IMR-90 (cell line): Measurements from ENCODE around the gene DERA. TPM values are rescaled to one million over a fixed set of nuclear protein-coding genes. Genes with fewer than 3 reads are reported as not detected.

Experiments used
- ATAC-seq: fragments of 200-7000 bp; cut with Tn5 transposase; 2 replicates; pipeline ENCODE4 v1.9.1; 2020; ENCODE audit warnings: low read depth, mild to moderate bottlenecking, moderate library complexity
- BruUV-seq: library from RNA; stranded (reverse); fragments of 400-500 nt; replicated peaks from 2 replicates; lab custom pipeline; 2021; lab: Mats Ljungman, UMichigan
- CTCF ChIA-PET: fragments of 300-600 bp; formaldehyde crosslinking; extraction: SDS; loops from one replicate; lab custom pipeline; 2021; ENCODE audit warnings: antibody characterized with exemption; lab: Yijun Ruan, JAX
- POLR2A ChIA-PET: fragments of 300-600 bp; sonication (Branson Sonifier 250); formaldehyde crosslinking; loops from one replicate; lab custom pipeline; 2022; ENCODE audit warnings: antibody characterized with exemption; ENCODE audit not compliant: unreplicated experiment; lab: Charles Lee
- DNase-seq: peaks from one replicate; pipeline ENCODE4 v3.0.0; 2013
- H2AFZ ChIP-seq: replicated peaks from 2 replicates; pipeline ENCODE3; 2013; ENCODE audit warnings: low read length, mild to moderate bottlenecking; ENCODE audit not compliant: poor library complexity
- H2AK5ac ChIP-seq: 2 replicates; pipeline ENCODE4 v1.6.1; 2013; ENCODE audit warnings: low read depth, low read length, inconsistent platforms
- H2AK9ac ChIP-seq: replicated peaks from 2 replicates; pipeline ENCODE3; 2013; ENCODE audit warnings: mild to moderate bottlenecking, low read depth, low read length, moderate library complexity; ENCODE audit not compliant: poor library complexity
- H2BK120ac ChIP-seq: 2 replicates; pipeline ENCODE4 v1.6.1; 2013; ENCODE audit warnings: low read depth, low read length, inconsistent platforms
- H2BK15ac ChIP-seq: 3 replicates; pipeline ENCODE4 v1.6.1; 2013; ENCODE audit warnings: low read depth, low read length, inconsistent platforms
- H2BK20ac ChIP-seq: 2 replicates; pipeline ENCODE4 v1.6.1; 2013; ENCODE audit warnings: low read depth, mild to moderate bottlenecking, inconsistent platforms, low read length, moderate library complexity
- H2BK5ac ChIP-seq: 2 replicates; pipeline ENCODE4 v1.6.1; 2013; ENCODE audit warnings: mild to moderate bottlenecking, low read depth, low read length, inconsistent platforms; ENCODE audit not compliant: poor library complexity, severe bottlenecking
- H3K14ac ChIP-seq: replicated peaks from 2 replicates; pipeline ENCODE4 v1.6.1; 2013; ENCODE audit warnings: low read depth, low read length, inconsistent platforms
- H3K18ac ChIP-seq: 2 replicates; pipeline ENCODE4 v1.6.1; 2013; ENCODE audit warnings: low read depth, low read length, control low read depth
- H3K23ac ChIP-seq: 2 replicates; pipeline ENCODE4 v1.6.1; 2013; ENCODE audit warnings: low read depth, low read length, inconsistent platforms
- H3K27ac ChIP-seq: 2 replicates; pipeline ENCODE4 v1.5.1; 2013; ENCODE audit warnings: mild to moderate bottlenecking, control low read depth, low read length; ENCODE audit not compliant: insufficient read depth
- H3K27me3 ChIP-seq: 2 replicates; pipeline ENCODE4 v1.6.1; 2013; ENCODE audit warnings: low read length; ENCODE audit not compliant: control insufficient read depth, insufficient read depth
- H3K36me3 ChIP-seq: 2 replicates; pipeline ENCODE4 v1.6.1; 2013; ENCODE audit warnings: low read length, mixed read lengths; ENCODE audit not compliant: control insufficient read depth, insufficient read depth
- H3K4ac ChIP-seq: 2 replicates; pipeline ENCODE4 v1.6.1; 2013; ENCODE audit warnings: low read depth, low read length, inconsistent platforms
- H3K4me1 ChIP-seq: 2 replicates; pipeline ENCODE4 v1.6.1; 2013; ENCODE audit warnings: low read length, mixed read lengths; ENCODE audit not compliant: control insufficient read depth, insufficient read depth
- H3K4me2 ChIP-seq: 2 replicates; pipeline ENCODE4 v1.6.1; 2013; ENCODE audit warnings: low read depth, mild to moderate bottlenecking, control low read depth, low read length, moderate library complexity
- H3K4me3 ChIP-seq: 2 replicates; pipeline ENCODE4 v1.5.1; 2013; ENCODE audit warnings: low read depth, mild to moderate bottlenecking, control low read depth, low read length, moderate library complexity; ENCODE audit not compliant: insufficient read depth
- H3K56ac ChIP-seq: 2 replicates; pipeline ENCODE4 v1.6.1; 2013; ENCODE audit warnings: low read length, inconsistent platforms; ENCODE audit not compliant: insufficient read depth; ENCODE audit errors: extremely low read depth
- H3K79me1 ChIP-seq, 2 experiments: 2 replicates each; pipeline ENCODE4 v1.6.1; 2013; ENCODE audit warnings: low read length in 2 of 2, inconsistent platforms in 1 of 2, low read depth in 1 of 2
- H3K9ac ChIP-seq: 2 replicates; pipeline ENCODE4 v1.6.1; 2013; ENCODE audit warnings: low read depth, low read length, control low read depth
- H3K9me1 ChIP-seq: 2 replicates; pipeline ENCODE4 v1.6.1; 2013; ENCODE audit warnings: low read length, inconsistent platforms; ENCODE audit not compliant: insufficient read depth
- H3K9me3 ChIP-seq: 2 replicates; pipeline ENCODE4 v1.6.1; 2013; ENCODE audit warnings: low read length; ENCODE audit not compliant: control insufficient read depth, insufficient read depth
- H4K20me1 ChIP-seq: 2 replicates; pipeline ENCODE4 v1.6.1; 2013; ENCODE audit warnings: low read length, inconsistent platforms; ENCODE audit not compliant: insufficient read depth
- H4K5ac ChIP-seq: 2 replicates; pipeline ENCODE4 v1.6.1; 2013; ENCODE audit warnings: mild to moderate bottlenecking, low read depth, low read length, control low read depth
- H4K8ac ChIP-seq, 2 experiments: 2 replicates each; pipeline ENCODE4 v1.6.1; 2013; ENCODE audit warnings: low read depth in 2 of 2, low read length in 2 of 2, control low read depth in 1 of 2, inconsistent platforms in 1 of 2
- H4K91ac ChIP-seq: 2 replicates; pipeline ENCODE4 v1.6.1; 2013; ENCODE audit warnings: low read depth, low read length, inconsistent platforms; ENCODE audit not compliant: insufficient read depth
- CEBPB ChIP-seq: IDR thresholded peaks from 2 replicates; pipeline ENCODE4 v1.6.1; 2012; ENCODE audit warnings: low read depth, low read length, improper control_type of control experiment
- MXI1 ChIP-seq: IDR thresholded peaks from 2 replicates; pipeline ENCODE4 v1.6.1; 2012; ENCODE audit warnings: low read depth, mild to moderate bottlenecking, low read length, moderate library complexity, borderline replicate concordance
- NFE2L2 ChIP-seq: fragments of 150-350 bp; IDR thresholded peaks from 2 replicates; pipeline ENCODE4 v1.6.1; 2016; ENCODE audit warnings: low read depth, mild to moderate bottlenecking, low read length
- RAD21 ChIP-seq: IDR thresholded peaks from 2 replicates; pipeline ENCODE4 v1.6.1; 2012; ENCODE audit warnings: low read length, improper control_type of control experiment
- WGBS, 2 experiments: methylation state at CpG; one replicate each; pipeline versions ENCODE4 v1.1.5 to v1.1.7; 2013; ENCODE audit warnings: missing lambda C conversion rate in 2 of 2; ENCODE audit not compliant: insufficient read length in 1 of 2; ENCODE audit errors: extremely low coverage in 2 of 2; 5-methylcytosine and 5-hydroxymethylcytosine counted together
- dilution Hi-C: fragments of 300-500 bp; cut with HindIII; formaldehyde crosslinking; loops from one replicate; pipeline ENCODE4 v1.14.3; 2018; ENCODE audit warnings: low sequenced_read_pairs; ENCODE audit not compliant: unreplicated experiment
- in situ Hi-C: fragments of 300-500 bp; cut with MboI; formaldehyde crosslinking; loops from 3 replicates; pipeline ENCODE4 v1.14.3; 2019; ENCODE audit warnings: low sequenced_read_pairs, inconsistent platforms, mixed read lengths
- intact Hi-C: fragments of 100-400 bp; cut with micrococcal nuclease; formaldehyde crosslinking; loops from 2 replicates; pipeline ENCODE4 v1.10.0; 2022
- polyA plus RNA-seq, 3 experiments: library from polyadenylated mRNA; depleted of rRNA; stranded (reverse); fragments of >200 nt; gene quantifications; 2 replicates each; pipeline ENCODE4 v1.2.3, GENCODE V29; 2012; ENCODE audit warnings: low replicate concordance in 1 of 3
- total RNA-seq: library from RNA; depleted of rRNA; stranded (reverse); fragments of >200 nt; gene quantifications from 2 replicates; pipeline ENCODE4 v1.2.3, GENCODE V29; 2012

Gene DERA
- total and polyA plus RNA-seq, 2 of the 4 experiments (the other 2 are of a cell fraction), result 28.1 to 58.6 TPM

DNA sequence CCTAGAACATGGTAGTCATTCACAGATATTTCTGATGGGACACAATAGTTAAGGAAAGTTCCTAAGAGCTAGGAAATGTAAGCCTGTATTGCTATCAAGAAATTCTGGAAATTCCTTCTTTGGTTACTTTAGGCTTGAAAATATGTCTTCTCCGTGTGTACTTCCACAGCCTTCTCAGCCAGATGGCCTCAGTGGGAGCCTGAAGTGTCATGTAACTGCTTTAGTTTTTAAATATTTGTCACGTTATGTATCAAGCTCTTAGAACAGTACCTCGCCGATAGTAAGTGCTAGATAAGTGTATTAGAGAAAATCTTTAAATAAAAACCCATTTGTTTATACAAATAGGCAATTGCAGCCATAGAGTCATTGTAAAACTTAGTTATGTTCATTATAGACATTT is 95.6 kb downstream of the DERA start:
- WGBS, 2 experiments, result no CpG with 5 or more reads among the region's 4 CpGs
- no peak overlapping the region for H3K14ac ChIP-seq
- no peak overlapping the region for H2AK5ac ChIP-seq
- no peak overlapping the region for H3K56ac ChIP-seq
- H2BK20ac ChIP-seq, result no peak overlapping the region
- H4K91ac ChIP-seq, result no peak overlapping the region
- H3K9me3 ChIP-seq, result no peaks in the 10 kb centered on the region
- BruUV-seq, result no TSS peak
- H2BK15ac ChIP-seq, result no peak overlapping the region
- H3K4me3 ChIP-seq, result no peak overlapping the region
- ATAC-seq (no peak), DNase-seq (no peak)
- no peaks in the 10 kb centered on the region for H3K4me1 ChIP-seq
- no peak overlapping the region for H3K4me2 ChIP-seq
- no peak overlapping the region for H4K5ac ChIP-seq
- H2BK5ac ChIP-seq, result no peak overlapping the region
- POLR2A ChIA-PET, result no interaction called here
- in situ Hi-C loops, result no loop called here
- H3K27ac ChIP-seq, result no peak overlapping the region
- H3K9me1 ChIP-seq, result no peaks in the 10 kb centered on the region
- no peak overlapping the region for H3K9ac ChIP-seq
- H4K8ac ChIP-seq, result no peak overlapping the region
- CTCF ChIA-PET, result interaction anchor here (0.8 kb wide), 1 partner anchor 170 kb away, joined by 3 read pairs; no protein-coding TSS in a partner anchor
- peaks cover 1% of the 10 kb centered on the region; the same call in 1 of the 2 replicates for H3K36me3 ChIP-seq
- H4K20me1 ChIP-seq, result no peaks in the 10 kb centered on the region
- H3K4ac ChIP-seq, result no peak overlapping the region
- intact Hi-C loops, result no loop called here
- H2AFZ ChIP-seq, result no peak overlapping the region
- H2BK120ac ChIP-seq, result no peak overlapping the region
- dilution Hi-C loops, result no loop called here
- H3K27me3 ChIP-seq, result no peaks in the 10 kb centered on the region
- H3K23ac ChIP-seq, result no peak overlapping the region
- no peak overlapping the region for H3K18ac ChIP-seq
- H3K79me1 ChIP-seq, result peaks cover 0 to 4% of the 10 kb centered on the region in 2 experiments; a peak in 1 of 4 replicates
- TF ChIP-seq MXI1, result no peak
- no peak for TF ChIP-seq NFE2L2
- no peak for TF ChIP-seq RAD21
- TF ChIP-seq CEBPB, result no peak
- H2AK9ac ChIP-seq, result no peak overlapping the region
